IPS DF 19.7 (cell line): ENCODE measurements around the gene GSE1.

ENCODE experiments used
- DNase-seq: peaks from one replicate; pipeline ENCODE4 v3.0.0-alpha.2; 2013; ENCODE audit warnings: low read depth, low spot score

Gene GSE1

DNA sequence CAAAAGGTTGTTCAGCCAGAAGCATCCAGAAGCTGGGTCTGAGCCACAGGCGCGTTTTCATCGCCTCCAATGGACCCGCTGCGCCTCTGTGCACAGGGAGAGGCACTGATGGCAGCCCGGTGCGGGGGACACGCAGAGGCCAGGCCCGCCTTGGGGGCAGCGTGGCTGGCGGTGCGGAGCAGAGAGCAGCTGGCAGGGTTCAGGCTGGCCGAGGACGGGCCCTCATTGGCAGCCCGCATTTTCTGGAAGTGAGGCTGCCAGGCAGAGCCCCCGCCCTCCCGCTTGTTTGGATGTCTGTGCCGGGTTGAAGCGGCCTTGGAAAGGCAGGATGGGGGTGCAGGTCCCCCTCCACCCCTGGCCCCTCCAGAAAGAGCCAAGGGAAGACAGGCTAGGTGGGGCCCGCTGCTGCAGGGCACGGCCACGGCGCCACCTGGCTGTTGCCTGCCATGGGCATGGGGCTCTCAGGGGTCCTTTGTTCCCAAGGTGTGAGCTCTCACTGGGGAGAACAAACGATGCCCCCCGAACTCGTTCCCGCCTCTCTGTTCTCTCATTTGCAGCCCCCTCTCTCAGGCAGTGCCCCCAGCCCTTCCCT lies 18.8 kb downstream of the GSE1 start:
- no peak for DNase-seq

- DNase-seq = no peak
Observed at GRCh38 chr16:85632709-85633437, 19.8 kb downstream of the GSE1 start.

GRCh38 chr16:85633438-85633743 lies 20.3 kb downstream of the GSE1 start:
- DNase-seq = no peak

GRCh38 chr16:85633888-85634287 lies 20.8 kb downstream of the GSE1 start:
- no peak for DNase-seq

- no peak for DNase-seq
Observed at GRCh38 chr16:85634747-85635544, 21.8 kb downstream of the GSE1 start.

DNA sequence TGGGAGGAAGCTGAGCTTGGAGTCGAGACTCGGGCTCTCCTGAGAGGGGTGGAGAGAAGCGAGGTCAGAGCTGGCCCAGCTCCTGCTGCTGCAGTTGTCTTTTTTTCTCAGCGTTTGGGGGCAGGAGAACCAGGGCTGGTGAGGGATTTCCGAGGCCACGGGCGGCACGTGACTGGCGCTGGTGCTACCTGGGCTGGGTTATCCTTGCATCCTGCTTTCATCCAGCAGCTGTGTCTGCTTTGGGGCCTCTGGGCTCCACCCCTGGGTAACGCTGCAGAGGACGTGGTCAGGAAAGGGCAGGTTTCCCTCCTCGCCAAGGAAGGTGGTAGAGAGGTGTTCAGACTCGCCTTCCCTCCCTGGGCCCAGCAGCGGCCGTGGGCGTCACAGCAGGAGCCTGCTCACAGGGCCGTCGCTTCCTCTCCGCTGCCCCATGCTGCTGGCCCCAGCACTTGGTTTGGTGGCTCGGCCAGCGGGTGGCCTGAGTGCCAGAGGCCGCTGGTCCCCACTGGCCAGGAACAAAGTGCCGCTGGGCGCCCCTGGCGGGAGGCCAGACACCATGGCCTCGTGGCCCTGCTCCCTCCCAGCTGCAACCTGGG lies 22.5 kb downstream of the GSE1 start:
- no peak for DNase-seq

DNA sequence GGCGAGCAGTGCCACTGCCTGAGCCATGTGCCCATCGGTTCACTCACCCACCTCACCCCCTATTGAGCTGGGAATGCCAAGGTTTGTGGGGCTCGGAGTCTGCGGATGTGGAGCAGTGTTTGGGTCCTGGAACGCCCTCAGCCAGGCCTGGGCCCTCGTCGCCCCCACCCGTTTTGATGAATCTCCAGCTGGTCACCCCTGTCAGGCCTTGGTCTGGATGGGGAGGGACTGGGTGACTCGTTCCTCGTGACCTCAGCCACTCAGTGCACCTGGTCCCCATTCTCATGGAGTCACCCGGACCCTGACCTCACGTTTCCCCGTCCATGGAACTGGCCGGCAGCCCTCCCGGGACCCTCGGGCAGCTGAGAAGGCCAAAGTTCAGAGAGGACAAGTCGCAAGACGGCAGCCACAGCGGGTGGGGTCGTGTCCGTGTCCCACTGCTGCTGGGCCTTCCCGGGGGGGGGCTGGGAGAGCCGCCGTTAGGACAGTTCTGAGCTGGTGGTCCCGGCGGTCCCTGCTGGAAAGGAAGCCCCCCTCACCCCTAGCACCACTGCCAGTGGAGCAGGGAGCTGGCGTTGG lies 23.2 kb downstream of the GSE1 start:
- DNase-seq = no peak

DNA sequence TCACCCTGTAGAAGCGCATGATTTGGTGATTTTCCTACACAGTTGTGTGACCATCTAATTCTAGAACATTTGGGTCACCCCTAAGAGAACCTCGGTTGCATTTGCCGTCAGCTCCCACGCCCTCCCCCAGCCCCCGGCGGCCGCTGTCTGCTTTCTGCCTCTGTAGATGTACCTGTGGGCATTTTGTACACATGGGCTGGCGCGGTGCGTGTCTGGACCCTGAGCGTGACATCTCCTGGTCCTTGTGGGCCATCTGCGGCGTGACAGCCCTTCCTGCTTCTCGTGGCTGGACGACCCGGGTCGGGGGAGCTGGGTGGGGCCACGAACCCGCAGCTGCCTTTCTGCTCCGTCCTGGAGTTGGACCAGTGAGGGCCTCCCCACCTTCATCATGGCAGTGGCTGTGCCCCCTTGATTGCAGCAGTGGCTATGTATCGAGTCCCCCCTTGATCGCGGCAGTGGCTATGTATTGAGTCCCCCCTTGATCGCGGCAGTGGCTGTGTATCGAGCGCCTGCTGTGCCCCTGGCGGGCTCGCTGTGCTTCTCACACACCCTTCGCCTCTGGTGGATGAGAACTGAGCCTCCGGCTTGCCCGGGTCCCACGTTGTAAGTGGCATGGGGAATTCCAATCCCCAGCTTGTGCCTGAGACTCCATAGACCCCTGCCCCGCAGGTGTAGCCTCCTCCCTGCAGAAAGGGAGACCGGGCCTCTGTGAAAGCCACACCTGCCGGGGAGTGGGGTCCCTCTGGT lies 24.1 kb downstream of the GSE1 start:
- no peak for DNase-seq

GRCh38 chr16:85637808-85638647 lies 24.9 kb downstream of the GSE1 start:
- no peak for DNase-seq

- no peak for DNase-seq
Observed at GRCh38 chr16:85638695-85639409, 25.7 kb downstream of the GSE1 start.

GRCh38 chr16:85639529-85640253 lies 26.6 kb downstream of the GSE1 start:
- DNase-seq = no peak

DNA sequence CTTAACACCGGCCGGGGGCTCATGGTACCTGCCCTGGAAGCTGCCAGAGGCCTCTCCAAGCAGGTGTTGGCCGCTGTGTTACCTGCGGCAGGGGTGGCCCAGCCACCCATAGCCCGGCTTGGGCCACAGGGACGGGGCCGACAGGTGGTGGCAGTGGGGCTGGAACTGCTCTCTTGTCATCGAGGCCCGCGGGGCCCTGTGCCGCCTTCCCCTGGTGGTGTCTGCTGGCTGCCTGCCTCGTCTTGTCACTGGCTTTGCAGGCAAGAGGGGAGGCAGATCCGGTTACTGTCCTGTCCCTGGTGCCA lies 27.1 kb downstream of the GSE1 start:
- no peak for DNase-seq

GRCh38 chr16:85640585-85640984 lies 27.5 kb downstream of the GSE1 start:
- no peak for DNase-seq

DNA sequence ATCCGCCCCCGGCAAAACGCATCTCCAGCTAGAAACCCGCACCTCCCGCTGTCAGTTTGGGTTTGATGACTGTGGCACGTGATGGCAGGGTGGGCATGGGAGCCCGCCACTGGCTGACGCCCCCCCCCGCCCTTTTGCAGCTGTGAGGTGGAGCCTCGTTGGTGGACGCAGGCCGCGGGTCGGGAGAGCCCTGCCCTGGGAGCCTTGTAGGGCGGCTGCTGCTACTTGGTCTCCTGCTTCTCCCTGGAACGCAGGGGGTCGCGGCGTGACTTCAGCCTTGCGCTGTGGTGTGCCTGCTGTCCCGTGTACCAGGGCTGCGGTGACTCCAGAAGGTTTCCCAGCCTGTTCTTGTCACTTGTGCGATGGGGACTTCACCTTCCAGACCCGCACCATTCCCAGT lies 28.2 kb downstream of the GSE1 start:
- no peak for DNase-seq

DNA sequence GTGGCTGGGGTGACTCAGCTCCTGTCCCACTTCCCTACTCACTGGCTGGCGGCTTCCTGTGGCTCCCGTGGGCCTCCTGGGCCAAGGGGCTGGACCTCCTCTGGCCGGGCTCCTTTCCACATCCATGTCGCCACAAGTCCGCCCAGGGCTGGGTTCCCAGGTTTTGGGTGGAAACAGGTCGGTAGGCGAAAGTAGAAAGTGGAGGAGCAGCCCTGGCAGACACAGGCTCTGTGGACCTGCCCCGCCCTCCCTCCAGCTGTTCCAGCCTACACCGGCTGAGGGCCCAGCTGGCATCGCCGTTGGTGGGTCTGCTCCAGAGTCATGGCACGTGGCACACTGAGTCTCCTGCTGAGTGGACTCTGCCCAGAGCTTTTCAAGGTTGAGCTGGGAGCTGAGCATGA lies 28.7 kb downstream of the GSE1 start:
- DNase-seq = no peak

GRCh38 chr16:85642762-85643358 lies 29.7 kb downstream of the GSE1 start:
- DNase-seq = no peak

GRCh38 chr16:85643631-85644030 lies 30.5 kb downstream of the GSE1 start:
- no peak for DNase-seq

GRCh38 chr16:85644093-85644712 lies 31.1 kb downstream of the GSE1 start:
- no peak for DNase-seq
